ENCODE measurements around the gene FAM83E. TPM values are rescaled to one million over a fixed set of nuclear protein-coding genes. Genes with fewer than 3 reads are reported as not detected.
"Not testable (repeated sequence)": the region's sequence is repeated elsewhere in the genome, so short reads cannot be mapped to it uniquely, and the experiment has no call there.

Gene FAM83E
- total RNA-seq: 7.3 TPM in 2 replicates

DNA sequence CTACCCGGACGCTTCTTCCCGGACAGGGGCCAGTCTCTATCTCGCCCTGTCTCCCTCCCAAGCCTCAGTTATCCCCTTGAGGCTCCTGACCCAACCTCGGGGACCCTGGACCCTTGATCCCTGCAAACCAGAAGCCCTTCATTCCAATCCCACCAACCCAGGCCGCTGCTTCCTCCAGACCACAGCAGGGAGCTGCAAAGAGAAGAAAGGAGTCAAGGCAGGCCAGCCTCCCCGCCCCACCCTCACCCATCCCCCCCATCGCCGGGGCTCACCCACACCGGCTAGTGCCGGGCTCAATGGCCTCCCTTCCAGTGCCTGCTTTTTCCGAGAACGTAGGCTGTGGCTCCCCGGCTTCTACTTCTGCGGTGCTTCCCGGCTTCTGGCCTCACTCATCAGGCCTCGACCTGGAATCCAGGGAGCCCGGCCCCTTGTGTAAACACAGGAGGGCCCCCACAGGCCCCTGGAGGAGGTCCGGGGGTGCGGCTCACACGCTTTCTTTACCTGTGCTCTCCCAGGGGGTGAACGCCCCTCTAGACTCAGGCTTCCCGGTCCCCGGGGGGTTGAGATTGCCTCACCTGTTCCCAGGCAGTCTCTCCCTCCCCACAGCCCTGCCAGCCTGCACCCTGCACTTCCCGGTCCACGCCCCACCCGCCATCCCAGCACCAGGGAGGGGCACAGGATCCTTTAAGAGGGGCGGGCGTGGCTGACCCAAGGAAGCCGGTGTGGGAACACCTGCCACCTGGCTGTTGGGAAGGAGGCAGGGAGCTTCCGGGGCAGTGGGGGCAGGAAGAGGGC, at the start of gene FAM83E:
TSS of gene FAM83E (minus strand) at position 641 of the 795 bp plus-strand sequence. CDS start 1,704 bp downstream, outside the sequence.
- Mint-ChIP-seq H3K4me1 (ENCODE audit: low read depth) (peaks cover 27% of the 10 kb centered on the region), H3K27me3 (ENCODE audit: insufficient read depth) (no peaks in the 10 kb centered on the region), H3K9me3 (no peaks in the 10 kb centered on the region), H3K36me3 (ENCODE audit: low read depth) (peaks cover 42% of the 10 kb centered on the region), H3K4me3 (peak within 1 kb of the TSS; percentile 99), H3K27ac (peak within 1 kb of the TSS; percentile 61)
- no peak for DNase-seq (ENCODE audit: low spot score)
- intact Hi-C loops (cut with micrococcal nuclease): no loop called here

DNA sequence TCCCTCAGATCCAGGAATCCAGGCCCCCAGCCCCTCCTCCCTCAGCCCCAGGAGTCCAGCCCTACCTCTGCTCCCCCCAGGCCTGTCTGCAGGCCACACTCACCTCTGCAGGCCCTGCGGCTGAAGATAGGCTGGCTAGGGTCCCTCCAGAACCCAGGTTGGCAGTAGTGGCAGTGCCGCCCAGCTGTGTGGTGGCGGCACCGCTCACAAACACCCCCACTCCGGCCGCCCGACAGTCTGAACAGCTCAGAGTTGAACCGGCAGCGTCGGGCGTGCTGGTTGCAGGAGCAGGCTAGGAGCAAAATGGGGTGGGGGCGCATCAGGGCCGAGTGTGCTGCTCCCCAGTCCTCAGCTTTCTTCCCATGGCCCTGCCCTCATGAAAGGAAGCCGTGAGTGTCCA, 49.6 kb upstream of the FAM83E start:
- H3K27ac Mint-ChIP-seq: no peak overlapping the region
- no peak for DNase-seq (ENCODE audit: low spot score)
- intact Hi-C loops (cut with micrococcal nuclease): no loop called here
- no peaks in the 10 kb centered on the region for H3K9me3 Mint-ChIP-seq
- peaks cover 9% of the 10 kb centered on the region for H3K4me1 Mint-ChIP-seq (ENCODE audit: low read depth)
- H3K4me3 Mint-ChIP-seq: no peak overlapping the region
- H3K36me3 Mint-ChIP-seq (ENCODE audit: low read depth): no peaks in the 10 kb centered on the region
- H3K27me3 Mint-ChIP-seq (ENCODE audit: insufficient read depth): peaks cover 1% of the 10 kb centered on the region

- Mint-ChIP-seq H3K4me3 (no peak overlapping the region), H3K27ac (no peak overlapping the region), H3K27me3 (ENCODE audit: insufficient read depth) (peaks cover 5% of the 10 kb centered on the region), H3K4me1 (ENCODE audit: low read depth) (peaks cover 9% of the 10 kb centered on the region), H3K9me3 (no peaks in the 10 kb centered on the region), H3K36me3 (ENCODE audit: low read depth) (no peaks in the 10 kb centered on the region)
- DNase-seq (ENCODE audit: low spot score): no peak
- intact Hi-C loops (cut with micrococcal nuclease): no loop called here
These were observed 48.8 kb upstream of the FAM83E start for GRCh38 chr19:48663667-48664066.

- Mint-ChIP-seq H3K4me1 (ENCODE audit: low read depth) (peaks cover 9% of the 10 kb centered on the region), H3K27ac (no peak overlapping the region), H3K27me3 (ENCODE audit: insufficient read depth) (peaks cover 5% of the 10 kb centered on the region), H3K4me3 (no peak overlapping the region), H3K9me3 (no peaks in the 10 kb centered on the region), H3K36me3 (ENCODE audit: low read depth) (no peaks in the 10 kb centered on the region)
- intact Hi-C loops (cut with micrococcal nuclease): loop anchor here (1.0 to 2.0 kb wide), 4 partner anchors 14 to 53 kb away; partner anchors contain the start of gene CA11
- DNase-seq (ENCODE audit: low spot score): no peak
These were observed 46.8 kb upstream of the FAM83E start for GRCh38 chr19:48661711-48662090.

GRCh38 chr19:48660852-48661710, 46.2 kb upstream of the FAM83E start:
- intact Hi-C loops (cut with micrococcal nuclease): loop anchor here (1.0 to 2.0 kb wide), 4 partner anchors 14 to 53 kb away; partner anchors contain the start of gene CA11
- peaks cover 5% of the 10 kb centered on the region for H3K27me3 Mint-ChIP-seq (ENCODE audit: insufficient read depth)
- H3K36me3 Mint-ChIP-seq (ENCODE audit: low read depth): no peaks in the 10 kb centered on the region
- DNase-seq (ENCODE audit: low spot score): peak; percentile 77
- H3K4me3 Mint-ChIP-seq: peak overlapping the region; percentile 54
- H3K9me3 Mint-ChIP-seq: no peaks in the 10 kb centered on the region
- H3K27ac Mint-ChIP-seq: peak overlapping the region; percentile 91
- peaks cover 9% of the 10 kb centered on the region for H3K4me1 Mint-ChIP-seq (ENCODE audit: low read depth)

DNA sequence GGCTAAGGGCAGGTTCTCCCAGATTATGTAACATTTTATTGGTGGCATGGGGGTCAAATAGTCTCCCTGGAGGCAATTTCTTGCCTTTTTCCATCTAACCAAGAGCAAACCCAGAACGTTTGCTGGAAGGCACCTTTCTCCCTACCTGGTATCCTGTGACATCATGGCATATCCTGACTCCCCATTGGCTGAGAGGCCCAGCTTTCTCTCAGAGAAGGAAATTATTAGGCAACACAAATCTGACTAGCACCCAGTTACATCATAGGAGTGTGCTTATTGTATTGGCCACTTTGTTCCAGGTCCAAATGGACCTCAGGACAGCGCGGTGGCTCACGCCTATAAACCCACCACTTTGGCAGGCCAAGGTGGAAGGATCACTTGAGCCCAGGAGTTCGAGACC, 44.9 kb upstream of the FAM83E start:
- intact Hi-C loops (cut with micrococcal nuclease): loop anchor here (2.0 kb wide), 1 partner anchor 35 kb away; no protein-coding TSS in a partner anchor
- Mint-ChIP-seq H3K9me3 (no peaks in the 10 kb centered on the region), H3K27ac (no peak overlapping the region), H3K4me1 (ENCODE audit: low read depth) (peaks cover 9% of the 10 kb centered on the region), H3K4me3 (no peak overlapping the region), H3K27me3 (ENCODE audit: insufficient read depth) (peaks cover 5% of the 10 kb centered on the region), H3K36me3 (ENCODE audit: low read depth) (no peaks in the 10 kb centered on the region)
- no peak for DNase-seq (ENCODE audit: low spot score)

DNA sequence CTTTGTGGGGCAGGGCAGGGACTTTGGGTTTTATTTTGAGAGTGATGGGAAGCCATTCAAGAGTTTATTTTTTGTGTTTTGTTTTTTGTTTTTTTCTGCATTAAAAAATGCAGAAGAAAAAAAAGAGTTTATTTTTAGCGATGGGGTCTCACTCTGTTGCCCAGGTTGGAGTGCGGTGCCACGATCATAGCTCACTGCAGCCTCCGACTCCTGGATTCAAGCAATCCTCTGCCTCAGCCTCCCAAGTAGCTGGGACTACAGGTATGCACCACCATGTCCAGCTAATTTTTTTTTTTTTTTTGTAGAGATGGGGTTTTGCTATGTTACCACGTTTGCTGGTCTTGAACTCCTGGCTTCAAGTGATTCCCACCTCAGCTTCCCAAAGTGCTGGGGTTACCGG, 43.6 kb upstream of the FAM83E start:
- no peak overlapping the region for H3K4me3 Mint-ChIP-seq

DNA sequence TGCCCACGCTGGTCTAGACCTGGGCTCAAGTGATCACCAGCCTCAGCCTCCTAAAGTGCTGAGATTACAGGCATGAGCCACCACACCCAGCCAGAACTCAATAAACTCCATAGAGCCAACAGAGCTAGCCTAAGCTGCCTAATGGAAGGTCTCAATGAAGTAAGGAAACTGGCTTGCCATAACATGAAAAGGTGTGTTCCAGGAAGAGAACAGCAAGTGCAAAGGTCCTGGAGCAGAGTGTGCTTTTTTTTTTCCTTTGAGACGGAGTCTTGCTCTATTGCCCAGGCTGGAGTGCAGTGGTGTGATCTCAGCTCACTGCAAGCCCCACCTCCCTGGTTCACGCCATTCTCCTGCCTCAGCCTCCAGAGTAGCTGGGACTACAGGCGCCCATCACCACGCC, 43.0 kb upstream of the FAM83E start:
- H3K9me3 Mint-ChIP-seq; H3K4me3 Mint-ChIP-seq; DNase-seq (ENCODE audit: low spot score); H3K4me1 Mint-ChIP-seq (ENCODE audit: low read depth); intact Hi-C loops (cut with micrococcal nuclease); H3K36me3 Mint-ChIP-seq (ENCODE audit: low read depth); H3K27ac Mint-ChIP-seq; H3K27me3 Mint-ChIP-seq (ENCODE audit: insufficient read depth): not testable (repeated sequence)

More for the DNA sequence above, 43.6 kb upstream of the FAM83E start:
- intact Hi-C loops (cut with micrococcal nuclease): no loop called here
- H3K27me3 Mint-ChIP-seq (ENCODE audit: insufficient read depth): peaks cover 5% of the 10 kb centered on the region
- peaks cover 9% of the 10 kb centered on the region for H3K4me1 Mint-ChIP-seq (ENCODE audit: low read depth)
- H3K27ac Mint-ChIP-seq: no peak overlapping the region
- no peak for DNase-seq (ENCODE audit: low spot score)
- no peaks in the 10 kb centered on the region for H3K9me3 Mint-ChIP-seq
- no peaks in the 10 kb centered on the region for H3K36me3 Mint-ChIP-seq (ENCODE audit: low read depth)

- DNase-seq (ENCODE audit: low spot score): no peak
- intact Hi-C loops (cut with micrococcal nuclease): no loop called here
- Mint-ChIP-seq H3K4me1 (ENCODE audit: low read depth) (peaks cover 9% of the 10 kb centered on the region), H3K4me3 (no peak overlapping the region), H3K9me3 (no peaks in the 10 kb centered on the region), H3K27ac (no peak overlapping the region), H3K27me3 (ENCODE audit: insufficient read depth) (peaks cover 5% of the 10 kb centered on the region), H3K36me3 (ENCODE audit: low read depth) (no peaks in the 10 kb centered on the region)
These were observed 42.1 kb upstream of the FAM83E start for GRCh38 chr19:48656840-48657474.

DNA sequence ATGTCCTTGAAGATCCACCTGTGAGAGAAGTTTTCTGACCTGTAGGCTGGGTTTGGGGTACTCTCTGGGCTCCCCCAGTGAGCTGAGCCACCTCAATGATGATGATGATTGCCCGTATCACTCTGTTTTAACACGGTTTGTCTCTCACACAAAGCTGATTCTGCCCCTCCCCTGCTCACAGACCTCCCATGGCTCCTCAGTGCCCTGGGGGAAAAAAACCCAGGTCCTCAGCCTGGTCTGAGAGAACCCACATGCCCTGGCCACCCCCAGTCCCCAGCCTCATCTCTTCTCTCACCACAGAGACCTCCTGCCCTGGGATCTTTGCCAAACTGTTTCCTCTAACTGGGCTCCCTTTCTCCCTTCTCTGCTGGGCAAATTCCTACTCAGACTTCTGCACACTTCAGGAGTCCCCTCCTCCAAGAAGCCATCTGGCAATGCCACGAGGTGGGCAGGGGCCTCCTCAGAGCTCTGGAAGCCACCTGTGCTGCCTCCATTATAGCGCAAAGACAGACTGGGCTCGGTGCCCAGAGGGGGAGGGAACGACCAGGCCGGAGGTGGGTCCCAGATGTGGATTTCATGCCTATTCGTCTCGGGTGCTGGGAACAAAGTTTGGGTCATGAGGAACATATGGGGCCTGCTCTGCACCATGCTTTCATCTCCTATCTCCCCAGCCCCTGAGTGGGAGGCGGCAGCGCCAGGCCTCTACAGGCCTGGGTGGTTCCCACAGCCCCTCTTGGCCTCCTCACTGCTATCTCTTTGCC, 39.6 kb upstream of the FAM83E start:
- no peaks in the 10 kb centered on the region for H3K9me3 Mint-ChIP-seq
- DNase-seq (ENCODE audit: low spot score): no peak
- H3K4me1 Mint-ChIP-seq (ENCODE audit: low read depth): no peaks in the 10 kb centered on the region
- H3K27ac Mint-ChIP-seq: no peak overlapping the region
- H3K27me3 Mint-ChIP-seq (ENCODE audit: insufficient read depth): peaks cover 5% of the 10 kb centered on the region
- no peaks in the 10 kb centered on the region for H3K36me3 Mint-ChIP-seq (ENCODE audit: low read depth)
- intact Hi-C loops (cut with micrococcal nuclease): no loop called here
- no peak overlapping the region for H3K4me3 Mint-ChIP-seq

DNA sequence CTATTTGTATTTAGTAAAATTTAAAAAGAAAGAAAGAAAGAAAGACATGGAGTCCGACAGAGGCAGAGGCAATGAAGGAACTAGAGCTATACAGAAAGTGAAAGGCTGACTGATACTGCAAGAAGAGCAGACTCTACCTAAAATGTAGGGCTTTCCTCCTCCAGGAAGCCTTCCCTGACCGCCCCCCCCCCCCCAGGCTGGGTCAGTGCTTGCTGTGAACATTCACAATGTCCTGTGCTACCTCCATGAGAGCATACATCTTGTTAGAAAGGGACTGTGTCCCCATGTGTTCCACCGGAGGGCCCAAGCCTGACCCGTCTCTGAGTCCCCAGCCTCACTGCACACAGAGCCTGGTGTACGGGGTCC, 36.8 kb upstream of the FAM83E start:
- intact Hi-C loops (cut with micrococcal nuclease): no loop called here
- no peak overlapping the region for H3K4me3 Mint-ChIP-seq
- no peaks in the 10 kb centered on the region for H3K36me3 Mint-ChIP-seq (ENCODE audit: low read depth)
- H3K27me3 Mint-ChIP-seq (ENCODE audit: insufficient read depth): no peaks in the 10 kb centered on the region
- peaks cover 12% of the 10 kb centered on the region for H3K4me1 Mint-ChIP-seq (ENCODE audit: low read depth)
- H3K27ac Mint-ChIP-seq: no peak overlapping the region
- DNase-seq (ENCODE audit: low spot score): no peak
- H3K9me3 Mint-ChIP-seq: no peaks in the 10 kb centered on the region

DNA sequence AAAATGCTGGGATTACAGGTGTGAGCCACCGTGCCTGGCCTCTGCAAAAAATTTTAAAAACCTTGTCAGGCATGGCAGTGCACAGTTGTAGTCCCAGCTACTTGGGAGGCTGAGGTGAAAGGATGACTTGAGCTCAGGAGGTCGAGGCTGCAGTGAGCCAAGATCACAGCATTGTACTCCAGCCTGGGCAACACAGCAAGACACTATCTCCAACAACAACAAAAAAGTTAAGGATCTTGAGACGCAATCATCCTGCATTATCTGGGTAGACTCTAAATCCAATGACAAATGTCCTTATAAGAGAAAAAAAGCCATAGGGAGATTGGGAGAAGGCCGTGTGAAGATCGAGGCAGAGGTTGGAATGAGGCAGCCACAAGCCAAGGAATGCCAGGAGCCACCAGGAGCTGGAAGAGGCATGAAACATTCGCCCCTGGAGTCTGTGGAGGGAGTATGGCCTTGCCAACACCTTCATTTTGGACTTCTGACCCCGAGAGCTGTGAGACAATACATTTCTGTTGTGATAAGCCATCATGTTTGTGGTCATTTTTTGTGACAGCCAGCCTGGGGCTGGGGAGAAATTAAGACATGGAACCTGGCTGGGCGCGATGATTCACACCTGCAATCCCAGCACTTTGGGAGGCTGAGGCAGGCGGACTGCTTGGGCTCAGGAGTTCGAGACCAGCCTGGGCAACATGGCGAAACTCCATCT, 36.3 kb upstream of the FAM83E start:
- H3K4me1 Mint-ChIP-seq (ENCODE audit: low read depth): peaks cover 15% of the 10 kb centered on the region
- no peak for DNase-seq (ENCODE audit: low spot score)
- no peaks in the 10 kb centered on the region for H3K36me3 Mint-ChIP-seq (ENCODE audit: low read depth)
- no peaks in the 10 kb centered on the region for H3K9me3 Mint-ChIP-seq
- H3K27ac Mint-ChIP-seq: no peak overlapping the region
- intact Hi-C loops (cut with micrococcal nuclease): no loop called here
- no peak overlapping the region for H3K4me3 Mint-ChIP-seq
- H3K27me3 Mint-ChIP-seq (ENCODE audit: insufficient read depth): no peaks in the 10 kb centered on the region
